GM12878 (cell line): ENCODE results near the gene ALPK1. TPM values are rescaled to one million over a fixed set of nuclear protein-coding genes. Genes with fewer than 3 reads are reported as not detected.

Experiments
- ATF2 ChIP-seq: IDR thresholded peaks from 2 replicates; pipeline ENCODE4 v1.6.1; 2012; ENCODE audit warnings: low read length, inconsistent platforms
- BRCA1 ChIP-seq: IDR thresholded peaks from 2 replicates; pipeline ENCODE4 v1.6.1; 2011; ENCODE audit warnings: low read depth, low read length, improper control_type of control experiment
- CEBPZ ChIP-seq: fragments of 150-350 bp; IDR thresholded peaks from 2 replicates; pipeline ENCODE4 v1.6.1; 2016; ENCODE audit warnings: low read depth, low read length
- EGR1 ChIP-seq, 2 experiments: IDR thresholded peaks; 1 replicate in 1 of 2; 2 replicates in 1 of 2; pipeline ENCODE4 v1.6.1; 2011 to 2012; ENCODE audit warnings: low read depth in 2 of 2, low read length in 2 of 2, borderline replicate concordance in 1 of 2, mild to moderate bottlenecking in 1 of 2, moderate library complexity in 1 of 2
- GABPA ChIP-seq: IDR thresholded peaks from 2 replicates; pipeline ENCODE4 v1.6.1; 2014; ENCODE audit warnings: antibody characterized with exemption, low read depth, mild to moderate bottlenecking, inconsistent platforms
- GATAD2B ChIP-seq: fragments of 450-650 bp; conservative IDR thresholded peaks from 2 replicates; pipeline ENCODE4 v1.6.1; 2017; ENCODE audit warnings: low read depth, mild to moderate bottlenecking, moderate library complexity
- IRF3 ChIP-seq: fragments of 450-650 bp; IDR thresholded peaks from 2 replicates; pipeline ENCODE4 v1.6.1; 2014; ENCODE audit warnings: mild to moderate bottlenecking
- JUND ChIP-seq: IDR thresholded peaks from 2 replicates; pipeline ENCODE4 v1.6.1; 2012; ENCODE audit warnings: low read depth, mild to moderate bottlenecking, low read length, improper control_type of control experiment, moderate library complexity
- NFIC ChIP-seq: IDR thresholded peaks from 2 replicates; pipeline ENCODE4 v1.6.1; 2012; ENCODE audit warnings: low read depth, mild to moderate bottlenecking, inconsistent platforms, low read length, moderate library complexity
- NFYA ChIP-seq: IDR thresholded peaks from 2 replicates; pipeline ENCODE4 v1.6.1; 2011; ENCODE audit warnings: low read depth, mild to moderate bottlenecking, low read length, improper control_type of control experiment, borderline replicate concordance
- NR2C1 ChIP-seq: fragments of 450-650 bp; IDR thresholded peaks from 2 replicates; pipeline ENCODE4 v1.6.1; 2017; ENCODE audit warnings: antibody characterized with exemption, mild to moderate bottlenecking, moderate library complexity
- PRDM15 ChIP-seq: fragments of 450-650 bp; formaldehyde crosslinking; IDR thresholded peaks from 2 replicates; pipeline ENCODE4 v1.4.0; 2020; ENCODE audit warnings: mild to moderate bottlenecking, moderate library complexity
- RBBP5 ChIP-seq: fragments of 200-600 bp; sonication (generic); conservative IDR thresholded peaks from 2 replicates; pipeline ENCODE4 v1.6.1; 2016
- ZBTB11 ChIP-seq: fragments of 450-650 bp; formaldehyde crosslinking; IDR thresholded peaks from 2 replicates; pipeline ENCODE4 v1.5.0; 2022; ENCODE audit warnings: mild to moderate bottlenecking, missing genetic modification characterization
- ZNF622 ChIP-seq: fragments of 450-650 bp; IDR thresholded peaks from 2 replicates; pipeline ENCODE4 v1.6.1; 2017; ENCODE audit warnings: mild to moderate bottlenecking, inconsistent platforms
- ZSCAN29 ChIP-seq: fragments of 450-650 bp; IDR thresholded peaks from 2 replicates; pipeline ENCODE4 v1.6.1; 2017; ENCODE audit warnings: mild to moderate bottlenecking, moderate library complexity
- polyA plus RNA-seq, 11 experiments: library from polyadenylated mRNA; depleted of rRNA in 4 of 11; unstranded in 6 of 11; stranded (reverse) in 5 of 11; fragments of >200 nt; fragmentation: Nextera tagmentation in 4 of 11; fragmentation: Illumina TruSeq in 1 of 11; extraction: Ambion mirVana in 4 of 11; extraction: Trizol in 1 of 11; gene quantifications; 1 replicate in 1 of 11; 2 replicates in 10 of 11; pipeline versions ENCODE4 v1.2.1 to v1.2.3, GENCODE V29; 2011 to 2016; ENCODE audit warnings: inconsistent platforms in 2 of 11, missing spikeins in 2 of 11, low read depth in 1 of 11
- total RNA-seq, 4 experiments: library from RNA; depleted of rRNA in 3 of 4; stranded (reverse); fragments of >200 nt in 3 of 4; fragmentation: Illumina TruSeq in 1 of 4; extraction: Trizol in 1 of 4; gene quantifications; 2 replicates each; pipeline versions ENCODE4 v1.2.1 to v1.2.3, GENCODE V29; 2013 to 2021

Gene ALPK1
- total and polyA plus RNA-seq, 10 of the 15 experiments (the other 5 are each of a cell fraction or from before 2014, with no cell fraction given) = 8.5 to 32.3 (median 22.6) TPM

- TF ChIP-seq CEBPZ = no peak
- TF ChIP-seq GABPA = no peak
- TF ChIP-seq ZBTB11 (CRISPR knock-in tag) = no peak
- 0 out of 2 replicates have a peak, but pooled peaks have one; percentile 16 for TF ChIP-seq GATAD2B
- no peak for TF ChIP-seq ZNF622
- TF ChIP-seq JUND = no peak
- TF ChIP-seq BRCA1 = no peak
- TF ChIP-seq IRF3 = no peak
- no peak for TF ChIP-seq RBBP5
- no peak for TF ChIP-seq NFYA
- TF ChIP-seq ATF2 = no peak
- TF ChIP-seq NR2C1 = no peak
- no peak for TF ChIP-seq PRDM15
- no peak for TF ChIP-seq EGR1 (IDR thresholded peaks at IDR 0.05; ENCODE audit: borderline replicate concordance in 1 of 2, low read depth in 2 of 2, low read length in 2 of 2)
- no peak for TF ChIP-seq NFIC
- no peak for TF ChIP-seq ZSCAN29
Measured at GRCh38 chr4:112279025-112279881, 17.9 kb upstream of the ALPK1 start (continued).
